Measurements from ENCODE around the gene UBXN11.

The UBXN11 gene

DNA sequence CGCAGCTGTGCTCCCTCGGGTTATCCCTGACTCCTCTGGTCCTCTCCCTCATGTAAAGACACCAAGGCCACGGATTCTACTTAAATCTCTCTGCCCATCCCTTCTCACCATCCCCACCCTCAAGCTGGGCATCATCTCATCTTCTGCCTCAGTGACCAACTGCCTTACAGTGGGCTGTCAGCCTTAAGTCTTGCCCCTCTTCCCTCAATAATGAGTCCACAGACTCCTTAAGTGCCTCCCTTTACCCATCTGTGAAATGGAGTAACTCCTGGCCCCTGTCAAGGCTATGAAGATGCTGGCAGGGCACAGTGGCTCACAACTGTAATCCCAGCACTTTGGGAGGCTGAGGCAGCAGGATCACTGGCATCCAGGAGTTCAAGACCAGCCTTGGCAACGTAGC, 14.5 kb downstream of the UBXN11 start:
- Histone ChIP-seq H3K4me3 (ENCODE audit: low read length, poor library complexity, severe bottlenecking) (no peak overlapping the region), H3K4me2 (ENCODE audit: low read depth, low read length, poor library complexity, severe bottlenecking) (no peak overlapping the region), H3F3A (ENCODE audit: low read depth) (peaks cover 29% of the 10 kb centered on the region), H3K79me2 (ENCODE audit: insufficient read depth, low read length) (no peaks in the 10 kb centered on the region), H2AFZ (ENCODE audit: low read length) (no peak overlapping the region), H3K9me2 (replicated peaks; ENCODE audit: low read depth, low read length) (no peaks in the 10 kb centered on the region), H3K4me1 (ENCODE audit: insufficient read depth, low read length, poor library complexity, severe bottlenecking) (peaks cover 52% of the 10 kb centered on the region), H3K27me3 (ENCODE audit: insufficient read depth, low read length, poor library complexity, severe bottlenecking) (no peaks in the 10 kb centered on the region), H3K36me3 (ENCODE audit: insufficient read depth, low read length) (no peaks in the 10 kb centered on the region), H4K20me1 (ENCODE audit: insufficient read depth, low read length, poor library complexity, severe bottlenecking) (no peaks in the 10 kb centered on the region), H3K9me3 (ENCODE audit: insufficient read depth, low read depth, low read length) (no peaks in the 10 kb centered on the region), H3K9ac (ENCODE audit: low read depth, low read length, poor library complexity, severe bottlenecking) (peak overlapping the region; percentile 88)
- TF ChIP-seq, protein P1, sequence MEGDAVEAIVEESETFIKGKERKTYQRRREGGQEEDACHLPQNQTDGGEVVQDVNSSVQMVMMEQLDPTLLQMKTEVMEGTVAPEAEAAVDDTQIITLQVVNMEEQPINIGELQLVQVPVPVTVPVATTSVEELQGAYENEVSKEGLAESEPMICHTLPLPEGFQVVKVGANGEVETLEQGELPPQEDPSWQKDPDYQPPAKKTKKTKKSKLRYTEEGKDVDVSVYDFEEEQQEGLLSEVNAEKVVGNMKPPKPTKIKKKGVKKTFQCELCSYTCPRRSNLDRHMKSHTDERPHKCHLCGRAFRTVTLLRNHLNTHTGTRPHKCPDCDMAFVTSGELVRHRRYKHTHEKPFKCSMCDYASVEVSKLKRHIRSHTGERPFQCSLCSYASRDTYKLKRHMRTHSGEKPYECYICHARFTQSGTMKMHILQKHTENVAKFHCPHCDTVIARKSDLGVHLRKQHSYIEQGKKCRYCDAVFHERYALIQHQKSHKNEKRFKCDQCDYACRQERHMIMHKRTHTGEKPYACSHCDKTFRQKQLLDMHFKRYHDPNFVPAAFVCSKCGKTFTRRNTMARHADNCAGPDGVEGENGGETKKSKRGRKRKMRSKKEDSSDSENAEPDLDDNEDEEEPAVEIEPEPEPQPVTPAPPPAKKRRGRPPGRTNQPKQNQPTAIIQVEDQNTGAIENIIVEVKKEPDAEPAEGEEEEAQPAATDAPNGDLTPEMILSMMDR (conservative IDR thresholded peaks at IDR 0.05; ENCODE audit: low read length), result no peak
- no peak for TF ChIP-seq EZH2phosphoT487 (IDR thresholded peaks at IDR 0.05; ENCODE audit: borderline replicate concordance)

DNA sequence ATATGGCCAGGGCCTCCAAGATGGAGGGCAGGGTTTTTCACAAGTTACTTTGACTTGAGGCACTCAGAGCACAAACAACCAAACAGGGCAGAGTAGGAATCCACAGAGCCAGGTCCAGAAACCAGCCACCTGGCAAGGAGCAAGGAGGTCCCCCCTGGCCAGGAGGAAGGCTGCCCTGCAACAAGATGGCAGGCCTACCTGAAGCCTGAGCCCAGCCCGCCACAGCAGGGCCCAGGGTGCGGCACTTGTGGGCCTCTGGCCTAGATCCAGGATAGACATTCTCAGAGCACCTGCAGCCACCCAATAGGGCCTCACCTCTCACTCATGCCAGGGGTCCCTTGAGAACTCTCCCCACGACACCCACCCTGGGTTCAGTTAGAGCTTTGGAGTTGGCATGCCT, 15.0 kb downstream of the UBXN11 start:
- H3K9me3 ChIP-seq (ENCODE audit: insufficient read depth, low read depth, low read length), result no peaks in the 10 kb centered on the region
- H3K4me1 ChIP-seq (ENCODE audit: insufficient read depth, low read length, poor library complexity, severe bottlenecking), result peaks cover 57% of the 10 kb centered on the region
- H2AFZ ChIP-seq (ENCODE audit: low read length), result no peak overlapping the region
- H3K27me3 ChIP-seq (ENCODE audit: insufficient read depth, low read length, poor library complexity, severe bottlenecking), result no peaks in the 10 kb centered on the region
- H4K20me1 ChIP-seq (ENCODE audit: insufficient read depth, low read length, poor library complexity, severe bottlenecking), result no peaks in the 10 kb centered on the region
- H3K79me2 ChIP-seq (ENCODE audit: insufficient read depth, low read length), result no peaks in the 10 kb centered on the region
- H3K4me3 ChIP-seq (ENCODE audit: low read length, poor library complexity, severe bottlenecking), result no peak overlapping the region
- TF ChIP-seq, protein P1 (conservative IDR thresholded peaks at IDR 0.05; ENCODE audit: low read length), result no peak
- TF ChIP-seq EZH2phosphoT487 (IDR thresholded peaks at IDR 0.05; ENCODE audit: borderline replicate concordance), result no peak
- no peaks in the 10 kb centered on the region for H3K9me2 ChIP-seq (replicated peaks; ENCODE audit: low read depth, low read length)
- no peak overlapping the region for H3K4me2 ChIP-seq (ENCODE audit: low read depth, low read length, poor library complexity, severe bottlenecking)
- H3K36me3 ChIP-seq (ENCODE audit: insufficient read depth, low read length), result no peaks in the 10 kb centered on the region
- peaks cover 31% of the 10 kb centered on the region for H3F3A ChIP-seq (ENCODE audit: low read depth)
- H3K9ac ChIP-seq (ENCODE audit: low read depth, low read length, poor library complexity, severe bottlenecking), result peak overlapping the region; percentile 88

DNA sequence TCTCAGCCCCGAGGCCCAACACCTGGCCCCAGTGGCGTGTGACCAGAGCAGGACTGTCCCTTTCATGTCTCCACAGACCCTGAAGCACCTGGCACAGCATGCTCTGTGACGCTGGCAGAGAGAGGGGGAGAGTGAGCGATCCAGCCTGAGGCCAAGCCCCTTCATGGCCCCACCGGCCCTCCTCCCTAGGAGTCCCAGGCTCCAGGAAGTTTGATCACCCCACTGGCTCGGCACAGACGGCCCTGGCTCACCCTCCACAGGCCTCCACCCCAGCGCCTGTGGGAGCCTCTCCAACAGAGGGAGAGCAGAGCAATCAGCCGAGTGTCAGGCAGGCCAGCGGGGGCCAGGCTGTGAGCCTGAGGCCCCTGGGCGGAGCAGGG, 15.6 kb downstream of the UBXN11 start:
- Histone ChIP-seq H3K79me2 (ENCODE audit: insufficient read depth, low read length) (no peaks in the 10 kb centered on the region), H3K9ac (ENCODE audit: low read depth, low read length, poor library complexity, severe bottlenecking) (peak overlapping the region; percentile 88), H3K4me2 (ENCODE audit: low read depth, low read length, poor library complexity, severe bottlenecking) (peak overlapping the region; percentile 98), H2AFZ (ENCODE audit: low read length) (no peak overlapping the region), H3K4me1 (ENCODE audit: insufficient read depth, low read length, poor library complexity, severe bottlenecking) (peaks cover 63% of the 10 kb centered on the region), H3K9me2 (replicated peaks; ENCODE audit: low read depth, low read length) (no peaks in the 10 kb centered on the region), H4K20me1 (ENCODE audit: insufficient read depth, low read length, poor library complexity, severe bottlenecking) (no peaks in the 10 kb centered on the region), H3K4me3 (ENCODE audit: low read length, poor library complexity, severe bottlenecking) (no peak overlapping the region), H3K36me3 (ENCODE audit: insufficient read depth, low read length) (no peaks in the 10 kb centered on the region), H3F3A (ENCODE audit: low read depth) (peaks cover 31% of the 10 kb centered on the region), H3K27me3 (ENCODE audit: insufficient read depth, low read length, poor library complexity, severe bottlenecking) (no peaks in the 10 kb centered on the region), H3K9me3 (ENCODE audit: insufficient read depth, low read depth, low read length) (no peaks in the 10 kb centered on the region)
- TF ChIP-seq, protein P1 (conservative IDR thresholded peaks at IDR 0.05; ENCODE audit: low read length), result no peak
- TF ChIP-seq EZH2phosphoT487 (IDR thresholded peaks at IDR 0.05; ENCODE audit: borderline replicate concordance), result no peak

Data from Loucy (cell line).